Stimulated activated CD8-positive, alpha-beta memory T cell treated with anti-CD3 and anti-CD28 coated beads, Interleukin-7, amount 100 ng/mL, for 1 hour (primary cell): Measurements from ENCODE around the gene TRIP10.

Source experiments
- DNase-seq, 2 donors: peaks; one replicate each; pipeline ENCODE4 v3.0.0-alpha.2; 2020; ENCODE audit warnings: low read depth in 2 of 2

Gene TRIP10

DNA sequence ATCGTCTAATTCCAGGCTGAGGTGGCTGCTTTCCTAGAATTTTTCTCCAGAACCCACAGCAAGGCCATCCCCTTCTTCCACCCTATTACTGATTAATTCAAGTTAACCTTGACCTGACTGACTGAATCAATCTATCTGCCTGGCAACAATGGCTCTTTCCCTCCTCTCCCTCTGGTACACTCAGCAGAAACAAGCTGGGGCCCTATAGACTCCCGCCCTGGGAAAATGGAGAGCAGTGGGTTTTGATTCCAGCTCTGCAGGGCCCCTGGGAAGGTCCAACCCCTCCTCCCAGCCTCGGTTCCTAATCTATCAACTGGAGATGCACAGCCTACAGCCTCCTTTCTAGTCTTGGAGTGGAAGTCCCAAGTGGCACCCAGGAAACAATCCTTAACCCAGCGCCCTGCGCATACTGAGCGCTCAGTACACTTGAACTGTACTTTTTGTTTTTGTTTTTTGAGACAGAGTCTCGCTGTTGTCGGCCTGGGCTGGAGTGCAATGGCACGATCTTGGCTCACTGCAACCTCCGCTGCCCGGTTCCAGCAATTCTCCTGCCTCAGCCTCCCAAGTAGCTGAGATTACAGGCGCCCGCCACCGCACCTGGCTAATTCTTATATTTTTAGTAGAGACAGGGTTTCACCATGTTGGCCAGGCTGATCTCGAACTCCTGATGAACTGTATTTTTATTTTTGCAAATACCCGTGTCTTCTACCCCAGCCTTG lies 13.8 kb upstream of the TRIP10 start:
- no peak for DNase-seq

DNA sequence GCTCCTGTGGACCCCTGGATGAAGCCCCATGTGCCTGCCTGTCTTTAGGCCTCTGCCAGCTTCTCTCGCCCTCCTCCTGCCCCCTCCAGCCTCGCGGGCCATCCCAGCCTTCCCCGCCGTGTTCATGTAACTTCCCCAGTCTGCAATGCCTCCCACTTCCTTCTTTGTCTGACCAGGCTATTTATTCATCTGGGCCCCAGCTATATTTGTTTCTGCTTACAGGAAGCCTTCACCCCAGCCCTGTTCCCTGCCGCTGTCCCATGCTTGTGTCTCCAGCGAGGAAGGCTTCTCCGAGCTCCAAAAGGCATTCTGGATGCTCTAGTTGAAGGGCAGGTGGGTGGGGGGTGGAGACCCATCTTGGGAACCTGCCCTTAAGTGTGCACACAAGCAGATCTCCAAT lies 11.1 kb upstream of the TRIP10 start:
- DNase-seq = no peak

DNA sequence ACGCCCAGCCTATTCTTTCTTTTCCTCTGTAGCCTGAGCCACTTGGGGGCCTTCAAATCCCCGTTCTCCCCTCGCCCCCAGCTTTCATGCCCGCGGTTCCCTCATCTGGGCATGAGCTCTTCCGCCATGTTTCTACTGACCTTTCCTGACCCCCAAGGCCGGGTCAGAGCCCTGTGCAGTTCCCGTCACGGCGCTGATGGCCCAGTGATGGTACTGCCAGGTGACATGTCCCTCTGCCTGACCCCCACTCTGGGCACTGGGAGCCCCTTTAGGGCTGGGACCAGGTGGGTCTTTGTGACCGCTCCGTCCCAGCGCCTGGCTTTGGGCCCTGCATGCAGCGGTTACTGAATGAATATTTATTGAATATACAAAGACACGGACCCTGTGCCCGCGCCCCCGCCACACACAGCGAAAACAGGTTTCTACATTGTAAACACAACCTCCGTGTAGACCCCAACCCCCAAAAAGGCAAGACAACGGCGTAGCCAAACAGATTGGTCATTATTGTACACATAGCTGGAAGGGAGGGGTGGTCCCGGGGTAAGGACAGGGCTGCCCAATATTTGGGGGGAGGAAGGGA lies 9.8 kb upstream of the TRIP10 start:
- DNase-seq = no peak

DNA sequence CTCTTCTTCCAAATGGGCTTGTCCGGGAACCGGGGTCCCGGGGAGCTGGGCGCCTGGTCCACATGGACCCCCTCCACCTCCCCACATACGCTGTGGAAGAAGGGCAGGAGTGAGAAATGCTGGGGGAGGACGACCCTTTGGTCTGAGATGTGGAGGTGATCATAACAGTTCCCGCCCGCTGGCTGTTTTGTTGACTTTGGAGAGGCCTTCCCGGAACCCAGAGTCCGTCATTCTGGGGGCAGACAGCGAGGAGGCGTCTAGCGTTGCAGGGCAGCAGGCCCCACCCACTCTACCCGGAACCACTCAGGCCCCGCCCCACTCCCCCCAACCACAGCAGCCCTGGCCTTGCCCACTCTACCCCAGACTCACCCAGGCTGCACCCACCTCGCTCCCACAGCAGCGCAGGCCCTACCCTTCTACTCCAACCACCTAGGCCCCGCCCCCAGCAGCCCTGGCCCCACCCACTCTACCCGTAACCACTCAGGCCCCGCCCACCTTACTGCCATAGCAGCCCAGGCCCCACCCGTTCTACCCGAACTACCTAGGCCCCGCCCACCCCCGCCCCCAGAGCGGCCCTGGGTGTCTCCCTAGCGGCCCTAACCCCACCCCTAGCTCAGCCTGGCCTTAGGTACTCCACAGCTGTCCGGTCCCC lies 9.2 kb upstream of the TRIP10 start:
- no peak for DNase-seq

DNA sequence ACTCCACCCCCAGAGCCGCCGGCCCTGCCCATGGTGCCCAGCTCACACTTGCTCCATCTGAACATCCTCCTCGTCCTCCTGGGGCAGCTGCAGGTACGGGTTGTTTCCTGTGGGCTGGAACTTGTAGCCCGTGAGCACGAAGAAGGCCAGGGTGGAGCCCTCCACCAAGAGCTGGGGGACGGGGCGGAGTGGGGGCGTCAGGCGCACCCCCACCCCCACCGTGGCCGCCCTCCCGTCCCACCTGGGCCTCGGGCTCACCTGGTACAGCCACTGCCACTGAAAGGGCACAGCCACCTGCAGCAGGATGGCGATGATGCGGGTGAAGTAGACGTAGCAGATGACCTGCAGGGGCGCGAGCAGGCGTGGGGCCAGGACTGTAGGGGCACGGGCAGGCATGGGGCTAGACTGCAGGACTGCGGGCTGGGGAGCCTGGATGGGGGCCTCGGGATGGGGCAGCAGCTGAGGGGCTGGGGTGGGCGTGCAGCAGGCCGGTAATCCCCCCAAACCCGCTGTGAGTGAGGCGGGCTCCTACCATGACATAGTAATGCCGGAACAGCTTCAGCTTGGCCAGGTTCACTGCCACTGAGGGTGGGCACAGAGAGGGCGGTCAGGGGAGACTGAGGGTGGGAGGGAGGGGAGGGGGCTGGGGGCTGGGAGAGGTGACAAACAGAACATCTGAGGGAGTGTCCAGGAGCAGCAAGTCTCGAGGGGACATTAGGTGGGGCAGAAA lies 8.4 kb upstream of the TRIP10 start:
- DNase-seq = no peak

DNA sequence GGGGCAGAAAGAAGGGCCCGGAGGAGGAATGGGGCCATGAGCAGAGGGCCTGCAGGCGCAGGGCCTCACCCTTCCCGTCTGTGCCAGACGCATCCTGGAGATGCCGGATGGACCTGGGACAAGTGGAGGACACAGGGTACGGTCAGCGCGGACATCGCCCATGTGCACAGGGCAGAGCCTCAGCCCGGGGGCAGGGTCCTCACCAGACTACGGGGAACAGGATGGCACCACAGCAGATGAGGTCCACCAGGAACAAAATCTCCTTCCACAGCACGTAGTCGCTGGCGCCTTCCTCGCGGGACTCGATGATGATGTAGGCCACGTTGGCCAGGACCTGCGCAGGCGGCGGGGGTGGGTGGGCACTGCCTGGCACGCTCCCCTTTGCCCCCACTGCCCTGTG lies 7.7 kb upstream of the TRIP10 start:
- no peak for DNase-seq

DNA sequence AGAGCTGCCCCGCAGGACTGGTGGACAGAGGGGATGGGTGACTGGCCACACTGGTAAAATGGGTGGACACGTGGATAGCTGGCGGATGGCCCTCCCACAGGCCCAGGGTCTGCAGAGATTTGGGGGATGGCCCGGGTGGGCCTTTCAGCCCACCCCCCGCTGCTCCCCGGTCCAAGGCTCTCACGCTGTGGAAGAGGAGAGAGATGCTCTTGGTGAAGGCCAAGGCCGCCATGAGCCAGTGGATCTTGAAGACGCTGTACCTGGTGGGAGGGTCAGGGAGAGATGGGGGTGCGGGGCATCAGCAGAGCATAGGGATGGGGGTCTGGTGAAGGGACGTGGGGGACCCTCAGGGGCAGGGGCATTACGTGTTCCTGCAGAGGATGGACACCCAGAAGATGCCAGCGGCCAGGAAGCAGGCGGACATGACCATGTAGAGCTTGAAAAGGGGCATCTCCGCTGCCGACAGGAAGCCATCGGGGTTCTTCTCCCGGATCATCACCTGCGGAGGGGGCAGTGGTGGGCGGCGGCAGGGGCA lies 6.6 kb upstream of the TRIP10 start:
- no peak for DNase-seq

DNA sequence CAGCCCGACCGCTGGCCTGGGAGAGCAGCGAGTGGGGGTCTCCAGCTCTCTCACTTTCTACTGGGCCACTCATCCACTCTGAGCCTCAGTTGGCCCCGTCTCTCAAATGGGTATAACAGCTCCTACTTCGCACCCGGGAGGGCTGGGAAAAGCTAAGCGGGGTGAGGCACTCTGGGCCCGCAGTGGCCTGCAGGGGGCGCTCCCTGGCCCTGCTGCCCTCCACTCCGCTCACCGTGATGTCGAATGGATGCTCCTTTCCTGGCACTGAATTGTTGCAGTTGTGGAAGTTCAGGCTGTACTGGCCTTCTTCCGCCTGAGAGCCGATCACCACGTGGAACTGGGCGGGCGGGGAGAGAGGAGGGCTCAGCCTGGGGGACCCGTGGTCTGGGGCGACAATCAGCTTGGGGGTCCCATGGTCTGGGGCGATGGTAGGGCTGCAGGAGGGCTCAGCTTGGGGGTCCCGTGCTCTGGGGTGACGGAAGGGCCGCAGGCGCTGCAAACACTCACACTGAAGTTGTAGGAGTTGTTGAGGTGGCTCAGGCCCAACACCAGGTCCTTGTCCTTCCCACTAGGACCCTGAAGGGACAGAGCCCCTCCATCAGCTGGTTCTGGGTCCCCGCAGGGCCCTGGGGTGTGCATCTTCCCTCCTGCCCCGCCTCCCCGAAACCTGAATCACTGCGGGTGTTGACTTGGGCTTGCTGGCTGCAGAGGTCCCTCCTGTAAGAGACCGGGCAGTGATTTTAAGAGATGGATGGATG lies 6.0 kb upstream of the TRIP10 start:
- DNase-seq = no peak

DNA sequence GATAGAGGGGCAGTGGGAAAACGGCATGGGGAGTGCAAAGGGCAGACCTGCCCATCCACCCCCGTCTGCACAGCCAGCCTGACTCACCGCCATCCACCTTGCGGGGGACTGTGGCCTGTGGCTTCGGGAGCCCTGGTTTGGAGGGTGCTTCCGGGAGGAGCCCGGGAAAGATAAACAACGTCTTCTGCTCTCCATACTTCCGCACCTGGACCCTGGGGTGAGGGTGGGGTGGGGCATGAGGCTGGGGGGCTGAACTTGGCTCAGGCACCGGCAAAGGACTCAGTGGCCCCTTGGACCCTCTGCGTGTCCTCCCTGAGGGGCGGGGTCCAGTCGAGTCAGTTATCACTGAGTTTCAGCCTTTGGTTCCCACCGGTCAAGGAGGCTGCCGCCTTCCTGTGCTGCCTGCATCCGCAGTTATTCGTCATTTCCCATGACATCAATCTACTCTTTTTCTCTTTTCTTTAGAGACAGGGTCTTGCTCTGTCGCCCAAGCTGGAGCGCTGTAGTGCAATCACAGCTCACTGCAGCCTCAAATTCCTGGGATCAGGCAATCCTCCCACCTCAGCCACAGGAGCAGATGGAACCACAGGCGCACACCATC lies 5.3 kb upstream of the TRIP10 start:
- no peak for DNase-seq

DNA sequence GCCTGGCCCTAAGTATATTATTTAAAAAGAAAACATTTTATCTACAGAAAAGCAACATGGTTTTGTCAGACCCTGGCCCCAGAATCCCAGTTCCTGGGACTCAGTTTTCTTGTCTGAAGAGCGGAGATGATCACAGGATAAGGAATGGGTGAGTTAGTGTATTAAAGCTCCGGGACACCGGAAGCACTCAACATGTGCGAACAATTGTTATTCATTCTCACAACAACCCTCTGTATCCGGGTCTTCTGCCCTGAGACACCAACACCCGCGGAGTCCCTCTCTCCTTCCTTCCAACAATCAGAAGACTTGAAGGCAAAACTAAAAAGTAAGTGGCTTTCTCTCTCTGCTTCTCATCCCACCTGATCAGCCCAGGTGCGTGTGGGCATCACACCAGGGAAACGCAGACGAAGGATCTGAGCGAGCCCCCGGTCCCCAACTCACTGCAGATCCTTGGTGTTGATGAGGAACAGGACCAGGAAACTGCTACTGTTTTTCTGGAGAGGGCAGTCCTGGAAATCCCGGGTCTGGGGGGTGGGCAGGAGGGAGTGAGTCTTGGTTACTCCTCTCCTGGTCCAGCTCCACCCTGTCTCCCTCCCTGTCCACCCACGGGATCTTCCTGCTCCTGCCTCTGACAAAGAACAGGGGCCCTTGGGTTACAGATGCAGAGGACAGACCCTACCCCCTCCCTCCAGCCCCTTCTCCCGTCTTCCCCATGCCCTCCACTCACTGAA lies 4.1 kb upstream of the TRIP10 start:
- no peak for DNase-seq

DNA sequence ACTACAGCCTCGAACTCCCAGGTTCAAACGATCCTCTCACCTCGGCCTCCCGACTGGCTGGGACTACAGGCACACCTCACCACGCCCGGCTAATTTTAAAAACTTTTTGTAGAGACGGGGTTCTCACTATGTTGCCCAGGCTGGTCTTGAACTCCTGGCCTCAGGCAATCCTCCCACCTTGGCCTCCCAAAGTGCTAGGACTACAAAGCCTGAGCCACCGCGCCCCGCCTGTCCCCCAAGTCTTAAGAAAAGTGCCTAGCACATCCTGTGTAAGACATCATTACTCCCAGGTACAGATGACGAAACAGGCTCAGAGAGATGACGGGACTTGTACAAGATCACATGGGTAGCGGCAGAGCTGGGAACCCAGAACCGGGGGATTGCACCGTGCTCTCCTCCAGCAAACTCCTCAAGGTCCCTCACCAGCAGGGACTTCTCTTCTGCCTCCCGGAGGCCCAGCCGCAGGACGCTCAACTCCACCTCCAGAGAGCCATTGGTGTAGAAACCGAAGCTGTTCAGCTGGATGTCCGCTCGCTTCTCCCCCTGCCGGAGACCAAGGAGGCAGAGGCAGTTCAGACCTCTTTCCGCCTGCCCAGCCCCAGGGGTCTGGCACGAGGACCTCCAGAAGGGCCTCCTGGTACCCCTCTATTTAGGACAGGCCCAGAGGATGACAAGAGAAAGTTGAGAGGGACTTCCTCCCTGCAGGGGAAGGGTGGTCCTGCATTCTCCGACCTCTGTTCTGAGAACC lies 3.1 kb upstream of the TRIP10 start:
- peak in 1 of 2 donors; percentile 22 for DNase-seq

DNA sequence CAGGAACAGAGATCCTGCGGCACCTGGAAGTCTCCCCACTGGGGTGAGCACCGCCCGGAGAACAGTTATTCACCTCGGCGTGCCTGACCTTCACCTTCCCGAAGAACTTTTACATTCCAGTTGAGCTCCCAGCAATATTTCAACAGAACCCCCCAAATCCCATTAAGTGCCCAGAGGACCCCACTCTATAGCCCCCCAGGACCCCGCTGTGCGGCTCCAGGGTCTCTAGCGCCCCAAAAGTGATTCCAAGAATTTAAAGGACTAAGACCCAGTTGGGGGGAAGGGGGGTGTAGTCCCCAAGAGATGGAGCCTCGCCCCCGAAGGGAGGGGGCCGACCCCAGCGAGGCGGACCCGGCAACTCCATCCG lies 2.6 kb upstream of the TRIP10 start:
- no peak for DNase-seq

DNA sequence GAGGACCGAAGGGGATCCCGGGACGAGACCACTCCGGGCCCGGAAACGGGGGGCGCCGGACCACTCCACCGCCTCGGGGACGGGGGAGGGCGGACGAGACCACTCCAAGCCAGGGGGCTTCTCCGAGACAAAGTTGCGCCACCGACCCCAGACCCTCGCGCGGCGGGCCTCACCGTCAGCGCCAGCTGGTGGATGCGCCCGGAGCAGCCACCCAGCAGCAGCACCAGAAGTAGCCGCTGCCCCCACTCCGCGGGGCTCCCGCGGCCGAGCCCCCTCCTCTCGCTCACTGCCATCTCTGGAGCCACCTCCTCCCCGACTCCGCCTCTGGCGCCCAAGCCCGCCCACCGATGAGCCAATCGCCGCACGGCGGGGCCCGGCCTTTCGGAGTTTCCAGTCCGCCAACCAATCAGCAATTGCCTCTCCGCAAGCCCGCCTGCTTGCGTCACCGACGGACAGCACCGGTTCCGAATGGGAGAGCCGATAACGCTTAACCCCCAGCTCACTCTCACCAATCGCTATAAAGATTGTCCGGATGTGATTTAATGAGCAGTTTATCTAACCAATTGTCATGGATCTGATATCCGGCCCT lies 2.1 kb upstream of the TRIP10 start, which contains the start of gene GPR108:
Gene GPR108 (minus strand): TSS at position 297 of the 589 bp plus-strand sequence. CDS start 4 bp downstream, at position 293.
- DNase-seq = peak; percentile 98 to 99

DNA sequence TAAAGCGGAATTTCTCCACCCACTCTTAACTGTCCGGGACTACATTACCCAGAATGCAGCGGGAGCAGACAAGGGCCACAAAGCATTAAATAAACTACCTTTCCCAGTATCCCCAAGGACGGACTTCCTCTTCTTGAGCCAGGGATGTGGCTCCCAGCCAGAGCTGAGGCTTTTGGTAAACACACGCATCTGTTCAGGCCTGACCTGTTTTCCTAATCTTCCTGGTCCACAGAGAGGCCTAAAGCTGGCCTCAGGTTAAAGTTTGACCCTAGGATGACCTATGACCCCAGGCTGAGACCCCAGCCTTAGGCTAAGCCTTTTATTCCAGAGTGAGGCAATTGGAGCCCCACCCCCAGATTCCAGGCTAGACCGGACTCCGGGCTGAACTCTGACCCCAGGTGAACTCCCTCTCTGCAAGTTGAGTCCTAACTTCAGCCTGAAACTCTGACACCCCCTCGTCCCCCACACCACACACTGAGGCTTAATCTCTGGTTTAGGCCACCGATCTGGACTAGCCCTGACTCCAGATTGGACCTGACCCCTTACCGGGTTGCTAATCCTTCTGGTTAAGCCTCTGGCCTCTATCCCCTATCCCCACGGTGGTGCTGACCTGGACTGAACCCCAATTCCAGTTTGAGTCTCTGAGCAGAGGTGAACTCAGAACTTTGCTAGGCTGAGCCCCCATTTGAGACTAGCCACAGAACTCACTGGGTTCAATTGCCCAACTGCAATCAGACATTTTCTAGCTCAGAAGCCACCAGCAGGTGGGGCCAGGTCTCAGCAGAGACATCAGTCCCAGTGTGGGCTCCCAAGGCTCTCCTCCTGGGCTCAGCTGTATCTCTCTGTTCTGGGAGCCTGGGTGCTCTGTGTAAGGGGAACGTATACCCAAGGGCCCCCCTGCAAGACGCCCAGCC lies 1.4 kb upstream of the TRIP10 start:
- peak in 1 of 2 donors; percentile 55 for DNase-seq

DNA sequence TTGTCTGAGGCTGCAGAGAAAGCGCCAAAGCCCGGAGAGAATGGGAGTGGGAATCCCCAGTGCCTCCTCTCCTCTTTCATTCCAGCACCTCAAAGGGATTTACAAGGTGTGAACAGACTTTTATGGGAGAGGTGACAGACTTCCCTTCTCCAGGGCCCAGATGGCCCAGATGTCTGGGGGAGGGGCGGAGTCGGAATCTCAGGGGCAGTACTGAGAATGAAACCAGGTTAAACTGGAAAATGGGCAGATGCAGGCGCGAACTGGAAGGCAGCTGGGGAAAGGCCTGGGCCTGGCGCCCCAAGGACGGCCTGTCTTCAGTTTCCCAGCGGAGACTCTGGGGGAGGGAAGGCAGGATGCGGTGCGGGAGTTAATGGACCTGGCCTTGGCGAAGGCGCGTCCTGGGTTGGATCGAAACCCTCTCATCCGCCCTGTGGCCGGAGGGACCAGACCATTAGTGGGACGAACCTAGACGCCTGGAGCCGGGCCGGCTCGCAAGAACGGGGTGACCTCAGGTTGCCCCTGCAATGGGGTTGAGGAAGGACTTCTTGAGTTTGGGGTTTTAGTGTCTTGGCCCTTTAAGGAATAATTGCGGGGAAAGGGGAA lies 592 bp upstream of the TRIP10 start:
- no peak for DNase-seq

DNA sequence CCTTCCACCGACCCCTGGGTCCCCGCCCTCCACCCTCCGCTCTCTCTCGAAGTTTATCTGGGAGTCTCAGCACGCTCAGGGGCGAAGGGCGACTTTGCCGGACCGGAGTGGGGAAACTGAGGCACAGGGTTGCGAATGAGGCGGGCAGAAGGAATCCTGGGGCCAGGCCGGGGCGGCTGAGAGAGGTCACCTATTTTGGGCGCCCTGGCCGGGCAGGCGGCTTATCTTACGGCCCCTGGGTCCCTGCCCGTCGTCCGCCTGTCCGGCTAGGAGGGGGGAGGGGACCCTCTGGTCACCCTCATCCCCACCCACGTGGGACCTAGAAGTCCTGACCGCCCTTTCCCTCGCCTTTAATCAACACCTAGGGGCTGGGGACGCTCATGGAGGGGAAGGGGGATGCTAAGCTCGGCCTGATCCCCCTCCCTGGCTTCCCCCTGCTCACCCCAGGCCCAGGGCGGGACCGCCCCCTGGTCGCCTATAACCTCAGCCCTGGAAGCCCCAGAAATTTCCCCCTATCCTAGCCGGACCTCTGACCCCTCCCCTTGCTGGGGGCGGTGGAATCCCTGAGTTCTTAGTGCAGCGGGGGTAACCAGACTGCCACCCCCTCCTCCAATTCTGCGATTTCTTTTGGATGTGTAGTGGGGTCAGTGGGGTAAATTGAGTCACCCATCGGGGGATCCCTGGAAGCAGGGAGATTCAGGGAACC lies 556 bp downstream of the TRIP10 start:
- DNase-seq = no peak
